NCI-H526 (cell line): ENCODE measurements around the gene LMO4.

ENCODE experiments used
- DNase-seq, 2 experiments: peaks; one replicate each; lab custom pipeline; 2025; lab: John Stamatoyannopoulos, UW

LMO4 gene

GRCh38 chr1:87328272-87329050 is at the start of gene LMO4:
Gene LMO4, plus strand, starts transcription at chr1:87328880. Its CDS starts 3,136 bp downstream, at chr1:87332016.
- DNase-seq, result peak; percentile 94 to 98

GRCh38 chr1:87279536-87279875 is 49.2 kb upstream of the LMO4 start:
- no peak for DNase-seq

GRCh38 chr1:87279966-87280535 is 48.6 kb upstream of the LMO4 start:
- peak in 1 of 2 experiments; percentile 2 for DNase-seq

GRCh38 chr1:87284456-87285240 is 44.0 kb upstream of the LMO4 start:
- no peak for DNase-seq

GRCh38 chr1:87291107-87291506 is 37.6 kb upstream of the LMO4 start:
- DNase-seq, result no peak

GRCh38 chr1:87292684-87293493 is 35.8 kb upstream of the LMO4 start:
- DNase-seq, result peak in 1 of 2 experiments; percentile 86

- no peak for DNase-seq
Measured at GRCh38 chr1:87294633-87295032, 34.0 kb upstream of the LMO4 start.

GRCh38 chr1:87295445-87296110 is 33.1 kb upstream of the LMO4 start:
- DNase-seq, result no peak

- no peak for DNase-seq
Measured at GRCh38 chr1:87296206-87296605, 32.5 kb upstream of the LMO4 start.

- no peak for DNase-seq
Measured at GRCh38 chr1:87299661-87300060, 29.0 kb upstream of the LMO4 start.

- no peak for DNase-seq
Measured at GRCh38 chr1:87300628-87301027, 28.1 kb upstream of the LMO4 start.

GRCh38 chr1:87305151-87305550 is 23.5 kb upstream of the LMO4 start:
- no peak for DNase-seq

GRCh38 chr1:87305762-87306161 is 22.9 kb upstream of the LMO4 start:
- no peak for DNase-seq

GRCh38 chr1:87307306-87307705 is 21.4 kb upstream of the LMO4 start:
- DNase-seq, result peak; percentile 56 to 67

- no peak for DNase-seq
Measured at GRCh38 chr1:87307931-87308330, 20.7 kb upstream of the LMO4 start.

- DNase-seq, result no peak
Measured at GRCh38 chr1:87314091-87314490, 14.6 kb upstream of the LMO4 start.

GRCh38 chr1:87318056-87318650 is 10.5 kb upstream of the LMO4 start:
- no peak for DNase-seq

GRCh38 chr1:87318806-87319205 is 9.9 kb upstream of the LMO4 start:
- peak in 1 of 2 experiments; percentile 46 for DNase-seq

GRCh38 chr1:87325982-87326738 is 2.5 kb upstream of the LMO4 start:
- DNase-seq, result peak; percentile 67 to 85
